ENCODE data around the gene RUFY1. TPM values are rescaled to one million over a fixed set of nuclear protein-coding genes. Genes with fewer than 3 reads are reported as not detected.
A peak's percentile ranks its signal among the peaks of the same experiment; 100 is the strongest.
"Not testable (repeated sequence)": the region's sequence is repeated elsewhere in the genome, so short reads cannot be mapped to it uniquely, and the experiment has no call there.

Gene RUFY1
- total RNA-seq, 1 donor from 2014 or later: 71.2 TPM

- no peak for TF ChIP-seq CTCF (IDR thresholded peaks at IDR 0.05; ENCODE audit: unreplicated experiment)
- Mint-ChIP-seq H3K9me3 (ENCODE audit: low read depth) (no peaks in the 10 kb centered on the region), H3K27me3 (no peaks in the 10 kb centered on the region), H3K4me3 (ENCODE audit: low read depth) (peak overlapping the region; percentile 99), H3K36me3 (ENCODE audit: insufficient read depth) (peaks cover 51% of the 10 kb centered on the region), H3K27ac (peak overlapping the region; percentile 94), H3K4me1 (ENCODE audit: low read depth) (peaks cover 50% of the 10 kb centered on the region)
- DNase-seq (ENCODE audit: low spot score, unreplicated experiment): no peak
Measured at GRCh38 chr5:179621551-179622214, 71.3 kb downstream of the RUFY1 start.

DNA sequence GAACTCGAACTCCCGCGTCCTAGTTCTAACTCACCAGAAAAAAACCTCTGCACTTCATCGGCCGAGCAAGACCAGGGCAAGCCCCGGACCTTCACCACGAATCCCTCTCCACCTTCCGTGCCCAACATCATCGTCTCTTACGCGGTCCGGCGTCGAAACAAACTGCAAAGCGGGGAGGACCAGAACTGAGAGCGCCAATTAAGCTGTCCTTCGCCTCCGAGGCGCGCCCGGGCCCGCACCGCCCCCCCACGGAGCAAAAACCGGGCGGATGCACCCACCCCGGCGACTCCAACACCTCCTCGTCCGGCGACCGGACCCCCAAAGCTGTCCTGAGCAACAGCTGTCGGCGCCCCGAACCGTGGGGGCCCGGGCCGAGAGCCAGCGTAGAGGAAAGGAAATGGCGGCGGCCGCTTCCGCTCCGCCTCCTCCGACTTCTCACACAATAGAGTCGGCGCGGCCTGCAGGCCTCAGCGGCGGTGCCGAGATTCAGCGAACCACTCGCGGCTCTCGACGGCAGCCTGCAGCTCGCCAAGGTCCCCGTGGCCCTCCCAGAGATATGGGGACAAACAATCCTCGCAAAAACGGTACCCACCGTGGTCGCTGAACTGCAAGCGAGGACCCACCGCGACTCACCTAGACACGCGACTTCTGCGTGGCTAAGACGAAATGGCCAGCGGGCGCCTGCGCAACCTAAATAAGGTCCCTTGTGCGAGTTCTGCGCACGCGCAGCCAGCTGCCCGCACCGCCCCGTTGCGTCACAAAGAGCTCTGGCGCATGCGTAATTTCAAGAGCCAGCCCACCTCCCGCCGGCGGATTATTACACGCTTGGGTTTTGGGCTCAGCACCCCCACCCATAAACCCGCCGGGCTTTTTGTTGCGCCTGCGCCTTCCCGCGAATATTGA, 72.9 kb downstream of the RUFY1 start, which contains the start of gene HNRNPH1:
Gene HNRNPH1, minus strand, starts transcription at position 669 of the 903 bp plus-strand sequence. Its CDS starts 538 bp downstream, at position 131.
- H3K4me1 Mint-ChIP-seq (ENCODE audit: low read depth): peaks cover 37% of the 10 kb centered on the region
- H3K36me3 Mint-ChIP-seq (ENCODE audit: insufficient read depth): peaks cover 39% of the 10 kb centered on the region
- peak within 1 kb of the TSS; percentile 100 for H3K27ac Mint-ChIP-seq
- DNase-seq (ENCODE audit: low spot score, unreplicated experiment): peak; percentile 97
- peak within 1 kb of the TSS; percentile 99 for H3K4me3 Mint-ChIP-seq (ENCODE audit: low read depth)
- no peaks in the 10 kb centered on the region for H3K9me3 Mint-ChIP-seq (ENCODE audit: low read depth)
- no peak for TF ChIP-seq CTCF (IDR thresholded peaks at IDR 0.05; ENCODE audit: unreplicated experiment)
- H3K27me3 Mint-ChIP-seq: no peaks in the 10 kb centered on the region

DNA sequence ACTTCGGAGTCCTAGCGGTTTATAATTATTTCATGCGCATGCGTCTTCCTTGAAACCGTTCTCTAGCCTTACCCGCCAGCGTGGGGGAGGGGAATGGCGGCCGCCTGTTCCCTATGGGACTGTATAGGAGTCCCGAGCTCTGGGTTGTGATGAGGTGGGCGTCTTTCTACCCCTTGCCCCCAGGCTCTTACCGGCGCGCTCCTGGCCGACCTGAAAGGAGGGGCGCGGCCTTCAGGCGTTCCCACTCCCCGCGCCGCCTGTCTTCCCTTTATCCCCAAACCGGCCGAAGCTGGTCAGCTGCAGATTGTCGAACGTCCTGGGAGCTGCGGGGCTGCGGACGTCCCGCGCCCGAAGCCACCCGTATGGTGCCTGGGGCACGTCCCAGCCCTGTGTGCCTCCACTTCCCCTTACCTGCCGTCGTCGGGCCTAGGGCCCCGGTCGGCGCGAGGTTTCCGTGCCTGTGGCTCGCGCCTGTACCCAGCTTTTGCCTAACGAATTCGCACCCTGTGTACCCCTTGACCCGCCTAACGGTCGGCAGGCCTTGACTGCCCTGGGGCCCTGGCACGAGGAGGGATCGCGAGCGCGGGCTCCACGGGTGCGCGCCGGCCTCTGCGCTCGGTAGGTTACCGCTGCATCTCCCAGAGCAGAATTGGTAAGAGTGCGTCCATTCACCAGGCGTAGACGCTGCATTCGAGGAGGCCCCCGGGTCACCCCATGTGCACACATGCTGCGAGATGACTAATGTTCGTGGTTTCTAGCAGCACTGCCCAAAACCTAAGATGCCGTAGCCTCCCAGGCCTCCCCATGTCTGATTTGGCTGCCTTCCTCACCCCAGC, 73.8 kb downstream of the RUFY1 start:
- H3K36me3 Mint-ChIP-seq (ENCODE audit: insufficient read depth): peaks cover 36% of the 10 kb centered on the region
- H3K9me3 Mint-ChIP-seq (ENCODE audit: low read depth): no peaks in the 10 kb centered on the region
- no peaks in the 10 kb centered on the region for H3K27me3 Mint-ChIP-seq
- H3K27ac Mint-ChIP-seq: peak overlapping the region; percentile 100
- no peak for DNase-seq (ENCODE audit: low spot score, unreplicated experiment)
- H3K4me3 Mint-ChIP-seq (ENCODE audit: low read depth): peak overlapping the region; percentile 99
- H3K4me1 Mint-ChIP-seq (ENCODE audit: low read depth): peaks cover 33% of the 10 kb centered on the region
- TF ChIP-seq CTCF (IDR thresholded peaks at IDR 0.05; ENCODE audit: unreplicated experiment): no peak

DNA sequence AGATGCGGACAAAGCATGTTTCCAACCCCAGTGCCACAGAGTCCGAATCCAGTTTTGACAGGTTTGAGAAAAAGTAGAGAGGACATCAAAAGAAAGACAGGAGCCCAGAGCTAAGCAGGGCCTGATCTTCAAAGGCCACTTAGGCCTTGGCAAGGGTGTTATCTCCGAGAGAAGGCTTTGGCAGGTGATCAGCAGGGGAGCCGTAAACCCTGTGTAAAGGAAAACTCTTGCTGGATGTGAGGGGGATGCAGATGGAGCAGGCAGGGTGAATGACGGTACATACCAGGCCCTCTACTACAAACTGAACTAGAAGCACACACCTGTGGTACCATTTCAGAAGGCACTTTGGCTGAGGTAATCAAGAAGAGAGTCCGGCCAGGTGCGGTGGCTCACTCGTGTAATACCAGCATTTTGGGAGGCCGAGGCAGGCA, 74.5 kb downstream of the RUFY1 start:
- no peaks in the 10 kb centered on the region for H3K27me3 Mint-ChIP-seq

DNA sequence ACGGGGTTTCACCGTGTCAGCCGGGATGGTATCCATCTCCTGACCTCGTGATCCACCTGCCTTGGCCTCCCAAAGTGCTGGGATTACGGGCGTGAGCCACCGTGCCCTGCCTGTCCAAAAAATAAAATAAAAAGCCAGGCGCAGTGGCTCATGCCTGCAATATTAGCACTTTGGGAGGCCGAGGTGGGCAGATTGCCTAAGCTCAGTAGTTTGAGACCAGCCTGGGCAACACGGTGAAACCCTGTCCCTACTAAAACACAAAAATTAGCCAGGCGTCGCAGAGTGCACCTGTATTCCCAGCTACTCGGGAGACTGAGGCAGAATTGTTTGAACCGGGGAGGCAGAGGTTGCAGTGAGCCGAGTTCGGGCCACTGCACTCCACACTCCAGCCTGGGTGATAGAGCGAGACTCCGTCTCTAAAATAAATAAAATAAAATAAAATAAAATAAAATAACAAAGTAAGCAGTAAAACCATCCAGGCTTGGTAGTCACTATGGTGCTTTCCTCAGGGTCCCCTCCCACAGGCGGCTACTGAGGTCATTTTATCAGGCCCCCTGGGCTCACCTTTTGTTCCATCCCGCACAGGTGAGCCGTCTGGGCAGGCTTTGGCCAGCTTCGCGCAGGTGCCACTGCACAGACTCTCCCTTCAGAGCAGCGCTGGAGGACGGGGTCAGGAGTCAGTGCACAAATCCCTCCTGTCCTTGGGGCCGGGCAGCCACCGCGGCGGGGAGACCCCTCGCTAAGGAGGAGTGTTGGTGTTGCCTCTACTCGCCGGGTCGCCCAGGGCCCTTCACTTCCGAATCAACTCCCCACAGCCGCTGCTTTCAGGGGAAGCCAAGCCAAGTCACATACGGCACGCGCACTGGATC, 83.4 kb downstream of the RUFY1 start:
- H3K36me3 Mint-ChIP-seq (ENCODE audit: insufficient read depth); DNase-seq (ENCODE audit: low spot score, unreplicated experiment); H3K9me3 Mint-ChIP-seq (ENCODE audit: low read depth); H3K27ac Mint-ChIP-seq; H3K27me3 Mint-ChIP-seq; H3K4me1 Mint-ChIP-seq (ENCODE audit: low read depth): not testable (repeated sequence)
- H3K4me3 Mint-ChIP-seq (ENCODE audit: low read depth): peak overlapping the region; percentile 61

More for the DNA sequence above, 74.5 kb downstream of the RUFY1 start:
- DNase-seq (ENCODE audit: low spot score, unreplicated experiment): no peak
- no peak for TF ChIP-seq CTCF (IDR thresholded peaks at IDR 0.05; ENCODE audit: unreplicated experiment)
- Mint-ChIP-seq H3K4me1 (ENCODE audit: low read depth) (peaks cover 30% of the 10 kb centered on the region), H3K27ac (peak overlapping the region; percentile 100), H3K36me3 (ENCODE audit: insufficient read depth) (peaks cover 32% of the 10 kb centered on the region), H3K9me3 (ENCODE audit: low read depth) (no peaks in the 10 kb centered on the region), H3K4me3 (ENCODE audit: low read depth) (peak overlapping the region; percentile 99)

- not testable (repeated sequence) for H3K4me3 Mint-ChIP-seq (ENCODE audit: low read depth); H3K27me3 Mint-ChIP-seq; H3K36me3 Mint-ChIP-seq (ENCODE audit: insufficient read depth); H3K9me3 Mint-ChIP-seq (ENCODE audit: low read depth); H3K4me1 Mint-ChIP-seq (ENCODE audit: low read depth); DNase-seq (ENCODE audit: low spot score, unreplicated experiment); H3K27ac Mint-ChIP-seq
Measured at GRCh38 chr5:179634370-179635172, 84.2 kb downstream of the RUFY1 start.

- not testable (repeated sequence) for H3K36me3 Mint-ChIP-seq (ENCODE audit: insufficient read depth); H3K4me3 Mint-ChIP-seq (ENCODE audit: low read depth); H3K27me3 Mint-ChIP-seq; H3K27ac Mint-ChIP-seq; H3K4me1 Mint-ChIP-seq (ENCODE audit: low read depth); DNase-seq (ENCODE audit: low spot score, unreplicated experiment); H3K9me3 Mint-ChIP-seq (ENCODE audit: low read depth)
Measured at GRCh38 chr5:179639296-179639695, 88.9 kb downstream of the RUFY1 start.
